ENCODE measurements around the gene PCDH9. TPM values are rescaled to one million over a fixed set of nuclear protein-coding genes. Genes with fewer than 3 reads are reported as not detected.

The PCDH9 gene
- total and polyA plus RNA-seq, 2 of the 4 experiments (the other 2 are of a cell fraction) = 2.2 to 10.2 TPM

GRCh38 chr13:66518068-66518467, 712.1 kb downstream of the PCDH9 start:
- no peak overlapping the region for H3K56ac ChIP-seq (ENCODE audit: extremely low read depth, insufficient read depth, low read length)
- H3K9me3 ChIP-seq (ENCODE audit: control insufficient read depth, insufficient read depth, low read length) = no peaks in the 10 kb centered on the region
- no peak overlapping the region for H3K27ac ChIP-seq (ENCODE audit: insufficient read depth, low read length)
- WGBS, 2 experiments (ENCODE audit: extremely low coverage in 2 of 2, insufficient read length in 1 of 2) = no CpG with 5 or more reads among the region's 2 CpGs
- ChIA-PET CTCF (no interaction called here), POLR2A (ENCODE audit: unreplicated experiment) (no interaction called here)
- H3K14ac ChIP-seq (replicated peaks; ENCODE audit: low read depth, low read length) = no peak overlapping the region
- no peak overlapping the region for H4K8ac ChIP-seq (ENCODE audit: low read depth in 2 of 2, low read length in 2 of 2)
- in situ Hi-C loops (cut with MboI; ENCODE audit: low sequenced_read_pairs) (no loop called here), dilution Hi-C loops (cut with HindIII; ENCODE audit: low sequenced_read_pairs, unreplicated experiment) (no loop called here), intact Hi-C loops (cut with micrococcal nuclease) (no loop called here)
- DNase-seq (no peak), ATAC-seq (ENCODE audit: low read depth) (no peak)
- H3K4ac ChIP-seq (ENCODE audit: low read depth, low read length) = no peak overlapping the region
- TF ChIP-seq, protein P1, sequence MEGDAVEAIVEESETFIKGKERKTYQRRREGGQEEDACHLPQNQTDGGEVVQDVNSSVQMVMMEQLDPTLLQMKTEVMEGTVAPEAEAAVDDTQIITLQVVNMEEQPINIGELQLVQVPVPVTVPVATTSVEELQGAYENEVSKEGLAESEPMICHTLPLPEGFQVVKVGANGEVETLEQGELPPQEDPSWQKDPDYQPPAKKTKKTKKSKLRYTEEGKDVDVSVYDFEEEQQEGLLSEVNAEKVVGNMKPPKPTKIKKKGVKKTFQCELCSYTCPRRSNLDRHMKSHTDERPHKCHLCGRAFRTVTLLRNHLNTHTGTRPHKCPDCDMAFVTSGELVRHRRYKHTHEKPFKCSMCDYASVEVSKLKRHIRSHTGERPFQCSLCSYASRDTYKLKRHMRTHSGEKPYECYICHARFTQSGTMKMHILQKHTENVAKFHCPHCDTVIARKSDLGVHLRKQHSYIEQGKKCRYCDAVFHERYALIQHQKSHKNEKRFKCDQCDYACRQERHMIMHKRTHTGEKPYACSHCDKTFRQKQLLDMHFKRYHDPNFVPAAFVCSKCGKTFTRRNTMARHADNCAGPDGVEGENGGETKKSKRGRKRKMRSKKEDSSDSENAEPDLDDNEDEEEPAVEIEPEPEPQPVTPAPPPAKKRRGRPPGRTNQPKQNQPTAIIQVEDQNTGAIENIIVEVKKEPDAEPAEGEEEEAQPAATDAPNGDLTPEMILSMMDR (conservative IDR thresholded peaks at IDR 0.05; ENCODE audit: low read depth, low read length) = no peak
- TF ChIP-seq MXI1 (IDR thresholded peaks at IDR 0.05; ENCODE audit: borderline replicate concordance, low read depth, low read length) = no peak
- TF ChIP-seq MAFK (IDR thresholded peaks at IDR 0.05; ENCODE audit: low read depth, low read length) = no peak
- TF ChIP-seq NFE2L2 (IDR thresholded peaks at IDR 0.05; ENCODE audit: low read depth, low read length) = no peak
- no peak for TF ChIP-seq RAD21 (IDR thresholded peaks at IDR 0.05; ENCODE audit: low read length)
- TF ChIP-seq RCOR1 (IDR thresholded peaks at IDR 0.05; ENCODE audit: insufficient replicate concordance, low read length) = no peak
- no peak for TF ChIP-seq POLR2A (IDR thresholded peaks at IDR 0.05; ENCODE audit: low read depth, low read length)
- TF ChIP-seq, protein P2, sequence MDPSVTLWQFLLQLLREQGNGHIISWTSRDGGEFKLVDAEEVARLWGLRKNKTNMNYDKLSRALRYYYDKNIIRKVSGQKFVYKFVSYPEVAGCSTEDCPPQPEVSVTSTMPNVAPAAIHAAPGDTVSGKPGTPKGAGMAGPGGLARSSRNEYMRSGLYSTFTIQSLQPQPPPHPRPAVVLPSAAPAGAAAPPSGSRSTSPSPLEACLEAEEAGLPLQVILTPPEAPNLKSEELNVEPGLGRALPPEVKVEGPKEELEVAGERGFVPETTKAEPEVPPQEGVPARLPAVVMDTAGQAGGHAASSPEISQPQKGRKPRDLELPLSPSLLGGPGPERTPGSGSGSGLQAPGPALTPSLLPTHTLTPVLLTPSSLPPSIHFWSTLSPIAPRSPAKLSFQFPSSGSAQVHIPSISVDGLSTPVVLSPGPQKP (IDR thresholded peaks at IDR 0.05; ENCODE audit: borderline replicate concordance, low read depth, low read length) = no peak
- TF ChIP-seq BHLHE40 (IDR thresholded peaks at IDR 0.05; ENCODE audit: low read depth, low read length) = no peak
- TF ChIP-seq CEBPB (IDR thresholded peaks at IDR 0.05; ENCODE audit: low read depth, low read length) = no peak
- no peak for TF ChIP-seq MAZ (IDR thresholded peaks at IDR 0.05; ENCODE audit: borderline replicate concordance, low read depth, low read length)
- no peak for TF ChIP-seq FOS (IDR thresholded peaks at IDR 0.05; ENCODE audit: low read depth, low read length)
- no peak for TF ChIP-seq USF2 (IDR thresholded peaks at IDR 0.05; ENCODE audit: low read depth, low read length)
- TF ChIP-seq SMC3 (IDR thresholded peaks at IDR 0.05; ENCODE audit: low read depth, low read length) = no peak
- no peak for TF ChIP-seq RFX5 (IDR thresholded peaks at IDR 0.05; ENCODE audit: low read depth, low read length)
- TF ChIP-seq CHD1 (IDR thresholded peaks at IDR 0.05; ENCODE audit: low read depth, low read length) = no peak
- H3K4me1 ChIP-seq (ENCODE audit: control insufficient read depth, insufficient read depth, low read length) = no peaks in the 10 kb centered on the region
- no peak overlapping the region for H3K4me3 ChIP-seq (ENCODE audit: insufficient read depth, low read depth, low read length)
- BruUV-seq (replicated peaks) = no TSS peak
- H3K36me3 ChIP-seq (ENCODE audit: control insufficient read depth, insufficient read depth, low read length) = no peaks in the 10 kb centered on the region
- H3K18ac ChIP-seq (ENCODE audit: low read depth, low read length) = no peak overlapping the region
- H2AK5ac ChIP-seq (ENCODE audit: low read depth, low read length) = no peak overlapping the region
- no peak overlapping the region for H4K5ac ChIP-seq (ENCODE audit: low read depth, low read length)
- no peaks in the 10 kb centered on the region for H3K79me1 ChIP-seq (ENCODE audit: low read depth in 1 of 2, low read length in 2 of 2)
- no peak overlapping the region for H2AFZ ChIP-seq (replicated peaks; ENCODE audit: low read length, poor library complexity)
- H3K9me1 ChIP-seq (ENCODE audit: insufficient read depth, low read length) = no peaks in the 10 kb centered on the region
- H2BK5ac ChIP-seq (ENCODE audit: low read depth, low read length, poor library complexity, severe bottlenecking) = no peak overlapping the region
- no peak overlapping the region for H2BK120ac ChIP-seq (ENCODE audit: low read depth, low read length)
- H3K9ac ChIP-seq (ENCODE audit: low read depth, low read length) = no peak overlapping the region
- no peaks in the 10 kb centered on the region for H4K20me1 ChIP-seq (ENCODE audit: insufficient read depth, low read length)
- no peak overlapping the region for H4K91ac ChIP-seq (ENCODE audit: insufficient read depth, low read depth, low read length)
- no peak overlapping the region for H3K23ac ChIP-seq (ENCODE audit: low read depth, low read length)
- H3K4me2 ChIP-seq (ENCODE audit: low read depth, low read length) = no peak overlapping the region
- H2BK20ac ChIP-seq (ENCODE audit: low read depth, low read length) = no peak overlapping the region
- H2BK15ac ChIP-seq (ENCODE audit: low read depth, low read length) = no peak overlapping the region
- H2AK9ac ChIP-seq (replicated peaks; ENCODE audit: low read depth, low read length, poor library complexity) = no peak overlapping the region
- no peaks in the 10 kb centered on the region for H3K27me3 ChIP-seq (ENCODE audit: control insufficient read depth, insufficient read depth, low read length)

Measured in IMR-90 (cell line).